ENCODE measurements around the gene DEPDC4. TPM values are rescaled to one million over a fixed set of nuclear protein-coding genes. Genes with fewer than 3 reads are reported as not detected.

Gene DEPDC4
- polyA plus RNA-seq, 2 donors: 0.59 to 0.68 TPM

DNA sequence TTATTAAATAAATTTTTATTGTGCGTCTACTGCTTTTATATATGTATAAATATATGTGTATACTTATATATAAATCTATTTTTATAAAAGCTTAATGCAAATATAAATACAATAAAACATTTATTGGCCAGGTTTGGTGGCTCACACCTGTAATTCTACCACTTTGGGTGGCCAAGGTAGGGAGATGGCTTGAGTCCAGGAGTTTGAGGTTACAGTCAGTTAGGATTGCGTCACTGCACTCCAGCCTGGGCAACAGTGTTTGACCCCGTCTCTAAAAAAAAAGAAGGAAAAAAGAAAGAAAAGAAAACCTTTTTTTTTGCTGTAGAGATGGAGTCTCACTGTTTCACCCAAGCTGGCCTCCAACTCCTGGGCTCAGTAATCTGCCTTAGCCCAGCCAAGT, 45.4 kb downstream of the DEPDC4 start:
- Histone ChIP-seq H3K4me3 (ENCODE audit: low read depth in 1 of 2, low read length in 2 of 2) (no peak overlapping the region), H3K9me3 (ENCODE audit: control insufficient read depth in 2 of 2, insufficient read depth in 1 of 2, low read depth in 1 of 2, low read length in 1 of 2) (no peaks in the 10 kb centered on the region), H3K36me3 (ENCODE audit: control insufficient read depth in 2 of 2, insufficient read depth in 2 of 2, low read length in 1 of 2) (peaks cover 0 to 2% of the 10 kb centered on the region in 2 donors), H3K27me3 (ENCODE audit: control insufficient read depth in 1 of 2, insufficient read depth in 2 of 2, low read length in 2 of 2) (no peaks in the 10 kb centered on the region), H3K27ac (ENCODE audit: low read depth in 2 of 2, low read length in 1 of 2) (no peak overlapping the region), H3K4me1 (ENCODE audit: control insufficient read depth in 2 of 2, insufficient read depth in 2 of 2, low read length in 1 of 2) (no peaks in the 10 kb centered on the region)
- 92 to 95% methylated on average over 3 of the region's 3 CpGs for WGBS, 2 donors

DNA sequence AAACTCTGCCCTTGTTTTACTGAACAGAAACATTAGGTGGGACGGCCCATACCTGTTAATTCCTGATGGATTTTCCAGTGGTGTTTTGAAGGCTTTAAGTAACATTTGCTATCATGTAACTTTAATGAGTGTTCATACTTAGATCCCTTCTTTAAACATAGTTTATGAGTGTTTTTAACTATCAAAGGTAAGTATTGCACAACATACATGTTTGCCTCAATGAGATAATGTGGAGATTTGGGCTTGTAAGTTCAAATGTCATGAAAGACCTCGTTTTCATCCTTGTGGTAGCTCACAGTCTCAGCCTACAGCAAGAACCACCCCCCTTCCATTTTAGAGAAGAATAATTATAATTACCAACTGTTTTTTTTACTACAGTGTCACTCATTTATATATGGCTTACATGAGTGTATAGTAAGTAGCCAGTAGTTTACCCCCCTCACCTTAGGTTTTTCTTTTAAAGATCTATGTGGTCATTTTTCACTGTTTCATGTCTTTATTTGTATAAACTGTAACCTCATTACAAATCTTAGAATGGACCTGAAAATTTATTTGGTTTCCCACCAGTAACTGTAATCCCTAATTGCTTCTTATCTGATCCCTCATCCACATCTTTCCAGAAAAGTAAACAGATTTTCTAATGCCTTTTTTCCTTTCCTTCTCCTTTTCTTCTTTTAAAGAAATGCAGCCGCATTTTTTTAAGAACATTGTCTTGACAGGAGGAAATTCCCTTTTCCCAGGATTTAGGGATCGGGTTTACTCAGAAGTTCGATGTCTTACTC, 47.4 kb downstream of the DEPDC4 start:
- H3K4me1 ChIP-seq (ENCODE audit: control insufficient read depth in 2 of 2, insufficient read depth in 2 of 2, low read length in 1 of 2): no peaks in the 10 kb centered on the region
- H3K9me3 ChIP-seq (ENCODE audit: control insufficient read depth in 2 of 2, insufficient read depth in 1 of 2, low read depth in 1 of 2, low read length in 1 of 2): no peaks in the 10 kb centered on the region
- no peak overlapping the region for H3K27ac ChIP-seq (ENCODE audit: low read depth in 2 of 2, low read length in 1 of 2)
- no peaks in the 10 kb centered on the region for H3K27me3 ChIP-seq (ENCODE audit: control insufficient read depth in 1 of 2, insufficient read depth in 2 of 2, low read length in 2 of 2)
- peaks cover 2 to 3% of the 10 kb centered on the region in 2 donors for H3K36me3 ChIP-seq (ENCODE audit: control insufficient read depth in 2 of 2, insufficient read depth in 2 of 2, low read length in 1 of 2)
- WGBS, 2 donors: 82 to 84% methylated on average over 5 of the region's 5 CpGs
- no peak overlapping the region for H3K4me3 ChIP-seq (ENCODE audit: low read depth in 1 of 2, low read length in 2 of 2)

DNA sequence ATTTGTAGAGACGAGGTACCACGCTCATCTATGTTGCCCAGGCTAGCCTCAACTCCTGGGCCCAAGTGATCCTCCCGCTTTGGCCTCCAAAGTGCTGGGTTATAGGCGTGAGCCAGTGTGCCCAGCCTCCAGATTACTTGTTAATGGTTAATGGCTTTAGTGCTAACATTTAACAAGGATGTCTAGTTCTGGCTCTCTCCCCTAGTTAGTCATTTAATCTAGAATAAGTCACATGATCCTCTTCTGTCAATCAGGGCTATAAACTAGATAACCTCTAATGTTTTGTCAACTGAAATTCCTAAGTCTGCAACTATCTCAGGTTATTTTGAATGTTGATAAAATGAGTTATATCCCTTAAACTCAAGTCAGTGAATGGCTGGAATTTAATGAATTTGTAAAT, 50.5 kb downstream of the DEPDC4 start:
- WGBS, 2 donors: 93 to 96% methylated on average over 4 of the region's 4 CpGs
- H3K9me3 ChIP-seq (ENCODE audit: control insufficient read depth in 2 of 2, insufficient read depth in 1 of 2, low read depth in 1 of 2, low read length in 1 of 2): no peaks in the 10 kb centered on the region
- H3K27me3 ChIP-seq (ENCODE audit: control insufficient read depth in 1 of 2, insufficient read depth in 2 of 2, low read length in 2 of 2): no peaks in the 10 kb centered on the region
- H3K4me3 ChIP-seq (ENCODE audit: low read depth in 1 of 2, low read length in 2 of 2): no peak overlapping the region
- H3K27ac ChIP-seq (ENCODE audit: low read depth in 2 of 2, low read length in 1 of 2): no peak overlapping the region
- no peaks in the 10 kb centered on the region for H3K4me1 ChIP-seq (ENCODE audit: control insufficient read depth in 2 of 2, insufficient read depth in 2 of 2, low read length in 1 of 2)
- peaks cover 2 to 3% of the 10 kb centered on the region in 2 donors for H3K36me3 ChIP-seq (ENCODE audit: control insufficient read depth in 2 of 2, insufficient read depth in 2 of 2, low read length in 1 of 2)

DNA sequence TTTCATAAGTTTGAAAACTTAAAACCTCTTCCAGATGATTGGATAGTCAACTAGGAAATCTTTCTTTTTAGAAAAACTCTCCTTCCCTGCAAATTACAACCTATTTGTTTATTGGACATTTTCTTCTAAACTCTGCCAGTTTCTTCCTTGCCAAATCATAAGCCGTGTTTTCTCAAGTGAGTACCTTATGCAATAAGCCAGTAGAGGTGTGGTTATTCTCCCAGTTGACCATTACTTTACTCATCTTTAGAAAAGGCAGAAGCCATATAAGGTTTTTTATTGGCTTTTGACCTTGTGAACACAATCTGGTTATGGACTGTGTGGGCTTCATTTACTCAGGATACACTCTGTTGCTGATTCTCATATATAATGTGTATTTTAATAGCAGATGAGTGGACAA, 51.7 kb downstream of the DEPDC4 start:
- WGBS, 2 donors: 47 to 48% methylated on average over 1 of the region's 1 CpG
- Histone ChIP-seq H3K36me3 (ENCODE audit: control insufficient read depth in 2 of 2, insufficient read depth in 2 of 2, low read length in 1 of 2) (peaks cover 2 to 3% of the 10 kb centered on the region in 2 donors), H3K4me1 (ENCODE audit: control insufficient read depth in 2 of 2, insufficient read depth in 2 of 2, low read length in 1 of 2) (no peaks in the 10 kb centered on the region), H3K27me3 (ENCODE audit: control insufficient read depth in 1 of 2, insufficient read depth in 2 of 2, low read length in 2 of 2) (no peaks in the 10 kb centered on the region), H3K27ac (ENCODE audit: low read depth in 2 of 2, low read length in 1 of 2) (no peak overlapping the region), H3K4me3 (ENCODE audit: low read depth in 1 of 2, low read length in 2 of 2) (no peak overlapping the region), H3K9me3 (ENCODE audit: control insufficient read depth in 2 of 2, insufficient read depth in 1 of 2, low read depth in 1 of 2, low read length in 1 of 2) (no peaks in the 10 kb centered on the region)

- H3K27me3 ChIP-seq (ENCODE audit: control insufficient read depth in 1 of 2, insufficient read depth in 2 of 2, low read length in 2 of 2): no peaks in the 10 kb centered on the region
- no peak overlapping the region for H3K27ac ChIP-seq (ENCODE audit: low read depth in 2 of 2, low read length in 1 of 2)
- peaks cover under 1 to 3% of the 10 kb centered on the region in 2 donors for H3K36me3 ChIP-seq (ENCODE audit: control insufficient read depth in 2 of 2, insufficient read depth in 2 of 2, low read length in 1 of 2)
Measured at GRCh38 chr12:100214518-100214917, 52.4 kb downstream of the DEPDC4 start.

GRCh38 chr12:100213016-100213891, 53.6 kb downstream of the DEPDC4 start:
- Histone ChIP-seq H3K27me3 (ENCODE audit: control insufficient read depth in 1 of 2, insufficient read depth in 2 of 2, low read length in 2 of 2) (no peaks in the 10 kb centered on the region), H3K27ac (ENCODE audit: low read depth in 2 of 2, low read length in 1 of 2) (no peak overlapping the region), H3K4me3 (ENCODE audit: low read depth in 1 of 2, low read length in 2 of 2) (no peak overlapping the region), H3K36me3 (ENCODE audit: control insufficient read depth in 2 of 2, insufficient read depth in 2 of 2, low read length in 1 of 2) (peaks cover 4 to 12% of the 10 kb centered on the region in 2 donors), H3K4me1 (ENCODE audit: control insufficient read depth in 2 of 2, insufficient read depth in 2 of 2, low read length in 1 of 2) (no peaks in the 10 kb centered on the region), H3K9me3 (ENCODE audit: control insufficient read depth in 2 of 2, insufficient read depth in 1 of 2, low read depth in 1 of 2, low read length in 1 of 2) (no peaks in the 10 kb centered on the region)
- WGBS, 2 donors: 77 to 94% methylated on average over 5 of the region's 5 CpGs

More at GRCh38 chr12:100214518-100214917, 52.4 kb downstream of the DEPDC4 start:
- Histone ChIP-seq H3K4me1 (ENCODE audit: control insufficient read depth in 2 of 2, insufficient read depth in 2 of 2, low read length in 1 of 2) (no peaks in the 10 kb centered on the region), H3K4me3 (ENCODE audit: low read depth in 1 of 2, low read length in 2 of 2) (no peak overlapping the region), H3K9me3 (ENCODE audit: control insufficient read depth in 2 of 2, insufficient read depth in 1 of 2, low read depth in 1 of 2, low read length in 1 of 2) (no peaks in the 10 kb centered on the region)
- WGBS, 2 donors: 81 to 83% methylated on average over 2 of the region's 2 CpGs

DNA sequence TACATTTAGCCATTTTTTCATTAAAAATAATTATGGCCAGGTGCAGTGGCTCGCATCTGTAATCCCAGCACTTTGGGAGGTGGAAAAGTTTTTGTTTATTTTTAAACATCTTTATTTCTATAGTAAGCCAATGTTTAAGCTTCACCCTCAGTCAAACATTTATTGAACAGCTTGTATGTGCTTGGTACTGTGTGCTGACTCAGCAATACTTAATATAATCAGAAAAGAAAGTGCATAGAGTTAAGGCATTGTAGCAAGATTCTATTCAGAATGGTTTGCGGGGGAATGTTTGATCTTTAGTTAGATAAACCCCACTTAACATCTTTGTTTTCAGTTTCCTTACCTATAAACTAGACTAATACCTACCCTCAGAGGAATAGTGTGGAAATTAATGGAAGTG, 55.2 kb downstream of the DEPDC4 start:
- Histone ChIP-seq H3K27ac (ENCODE audit: low read depth in 2 of 2, low read length in 1 of 2) (no peak overlapping the region), H3K27me3 (ENCODE audit: control insufficient read depth in 1 of 2, insufficient read depth in 2 of 2, low read length in 2 of 2) (no peaks in the 10 kb centered on the region), H3K9me3 (ENCODE audit: control insufficient read depth in 2 of 2, insufficient read depth in 1 of 2, low read depth in 1 of 2, low read length in 1 of 2) (no peaks in the 10 kb centered on the region), H3K4me1 (ENCODE audit: control insufficient read depth in 2 of 2, insufficient read depth in 2 of 2, low read length in 1 of 2) (no peaks in the 10 kb centered on the region), H3K4me3 (ENCODE audit: low read depth in 1 of 2, low read length in 2 of 2) (no peak overlapping the region), H3K36me3 (ENCODE audit: control insufficient read depth in 2 of 2, insufficient read depth in 2 of 2, low read length in 1 of 2) (peaks cover 4 to 12% of the 10 kb centered on the region in 2 donors)
- 95% methylated on average over 2 of the region's 2 CpGs for WGBS, 2 donors

- H3K4me3 ChIP-seq (ENCODE audit: low read depth in 1 of 2, low read length in 2 of 2): no peak overlapping the region
- H3K36me3 ChIP-seq (ENCODE audit: control insufficient read depth in 2 of 2, insufficient read depth in 2 of 2, low read length in 1 of 2): peaks cover 4 to 9% of the 10 kb centered on the region in 2 donors
- no peaks in the 10 kb centered on the region for H3K27me3 ChIP-seq (ENCODE audit: control insufficient read depth in 1 of 2, insufficient read depth in 2 of 2, low read length in 2 of 2)
- no peak overlapping the region for H3K27ac ChIP-seq (ENCODE audit: low read depth in 2 of 2, low read length in 1 of 2)
- no peaks in the 10 kb centered on the region for H3K9me3 ChIP-seq (ENCODE audit: control insufficient read depth in 2 of 2, insufficient read depth in 1 of 2, low read depth in 1 of 2, low read length in 1 of 2)
- 92 to 97% methylated on average over 5 of the region's 5 CpGs for WGBS, 2 donors
- no peaks in the 10 kb centered on the region for H3K4me1 ChIP-seq (ENCODE audit: control insufficient read depth in 2 of 2, insufficient read depth in 2 of 2, low read length in 1 of 2)
Measured at GRCh38 chr12:100208834-100209233, 58.0 kb downstream of the DEPDC4 start.

- Histone ChIP-seq H3K9me3 (ENCODE audit: control insufficient read depth in 2 of 2, insufficient read depth in 1 of 2, low read depth in 1 of 2, low read length in 1 of 2) (no peaks in the 10 kb centered on the region), H3K4me1 (ENCODE audit: control insufficient read depth in 2 of 2, insufficient read depth in 2 of 2, low read length in 1 of 2) (no peaks in the 10 kb centered on the region), H3K4me3 (ENCODE audit: low read depth in 1 of 2, low read length in 2 of 2) (no peak overlapping the region), H3K36me3 (ENCODE audit: control insufficient read depth in 2 of 2, insufficient read depth in 2 of 2, low read length in 1 of 2) (peaks cover 4 to 9% of the 10 kb centered on the region in 2 donors), H3K27me3 (ENCODE audit: control insufficient read depth in 1 of 2, insufficient read depth in 2 of 2, low read length in 2 of 2) (no peaks in the 10 kb centered on the region), H3K27ac (ENCODE audit: low read depth in 2 of 2, low read length in 1 of 2) (no peak overlapping the region)
- 87 to 98% methylated on average over 2 of the region's 2 CpGs for WGBS, 2 donors
Measured at GRCh38 chr12:100207311-100207710, 59.6 kb downstream of the DEPDC4 start.

Measured in esophagus (tissue), 2 donors.